K562 (cell line): ENCODE measurements around the gene CHRNA9. TPM values are rescaled to one million over a fixed set of nuclear protein-coding genes. Genes with fewer than 3 reads are reported as not detected.

ENCODE experiments used
- CBFA2T2 ChIP-seq: fragments of 450-650 bp; conservative IDR thresholded peaks from 2 replicates; pipeline ENCODE4 v1.6.1; 2017; ENCODE audit warnings: mild to moderate bottlenecking
- CEBPB ChIP-seq: fragments of 450-650 bp; IDR thresholded peaks from 2 replicates; pipeline ENCODE4 v1.6.1; 2016; ENCODE audit warnings: missing genetic modification characterization, missing compliant biosample characterization
- CEBPG ChIP-seq, 3 experiments: fragments of 200-800 bp in 1 of 3; sonication (Bioruptor generic) in 1 of 3; sonication (generic) in 1 of 3; formaldehyde crosslinking in 1 of 3; IDR thresholded peaks in 2 of 3; conservative IDR thresholded peaks in 1 of 3; 2 replicates each; pipeline versions ENCODE4 v1.6.1 to v1.8.0; 2016 to 2022; ENCODE audit warnings: missing compliant biosample characterization in 2 of 3, missing genetic modification characterization in 2 of 3, mild to moderate bottlenecking in 1 of 3, missing genetic modification reagents in 1 of 3
- CREM ChIP-seq: IDR thresholded peaks from 2 replicates; pipeline ENCODE4 v1.6.1; 2014; ENCODE audit warnings: antibody characterized with exemption, low read depth
- EZH2 ChIP-seq: IDR thresholded peaks from 2 replicates; pipeline ENCODE4 v1.6.1; 2012; ENCODE audit warnings: low read depth, mild to moderate bottlenecking, inconsistent platforms, low read length, borderline replicate concordance
- FOXK2 ChIP-seq, 2 experiments: fragments of 450-650 bp; IDR thresholded peaks in 1 of 2; conservative IDR thresholded peaks in 1 of 2; 2 replicates each; pipeline ENCODE4 v1.6.1; 2016; ENCODE audit warnings: low read depth in 2 of 2, mild to moderate bottlenecking in 1 of 2
- GTF2E2 ChIP-seq: fragments of 200-800 bp; sonication (Bioruptor generic); IDR thresholded peaks from 2 replicates; pipeline ENCODE4 v1.6.1; 2016; ENCODE audit warnings: missing genetic modification characterization, missing compliant biosample characterization
- HMBOX1 ChIP-seq: sonication (generic); IDR thresholded peaks from 2 replicates; pipeline ENCODE4 v1.6.1; 2016
- MYNN ChIP-seq, 2 experiments: sonication (generic); formaldehyde crosslinking in 1 of 2; IDR thresholded peaks; 2 replicates each; pipeline versions ENCODE4 v1.5.0 to v1.6.1; 2016 to 2020; ENCODE audit warnings: antibody characterized with exemption in 1 of 2, missing genetic modification reagents in 1 of 2
- NBN ChIP-seq: fragments of 450-650 bp; IDR thresholded peaks from 2 replicates; pipeline ENCODE4 v1.6.1; 2016; ENCODE audit warnings: low read depth, mild to moderate bottlenecking
- RBM22 ChIP-seq: fragments of 200-400 bp; formaldehyde crosslinking; IDR thresholded peaks from 2 replicates; pipeline ENCODE4 v1.6.1; 2018; ENCODE audit warnings: low read length, low read depth; ENCODE audit not compliant: poor library complexity, severe bottlenecking
- SMARCA4 ChIP-seq: fragments of 450-650 bp; IDR thresholded peaks from 2 replicates; pipeline ENCODE4 v1.6.1; 2016
- SMARCA5 ChIP-seq: fragments of 450-650 bp; IDR thresholded peaks from 2 replicates; pipeline ENCODE4 v1.6.1; 2016
- SMARCE1 ChIP-seq: fragments of 450-650 bp; IDR thresholded peaks from 2 replicates; pipeline ENCODE4 v1.7.1; 2016; ENCODE audit warnings: mild to moderate bottlenecking
- SPI1 ChIP-seq: IDR thresholded peaks from 2 replicates; pipeline ENCODE4 v1.6.1; 2011; ENCODE audit warnings: low read depth, low read length, control low read depth, borderline replicate concordance
- SREBF2 ChIP-seq: sonication (generic); formaldehyde crosslinking; IDR thresholded peaks from 2 replicates; pipeline ENCODE4 v1.4.0; 2020; ENCODE audit warnings: mild to moderate bottlenecking, missing genetic modification reagents
- TSHZ1 ChIP-seq: fragments of 250-450 bp; sonication (Bioruptor Pico); IDR thresholded peaks from 2 replicates; pipeline ENCODE4 v1.4.0; 2020; ENCODE audit warnings: mild to moderate bottlenecking, moderate library complexity
- ZNF609 ChIP-seq: sonication (generic); formaldehyde crosslinking; IDR thresholded peaks from 2 replicates; pipeline ENCODE4 v1.8.1; 2023; ENCODE audit warnings: missing genetic modification reagents, mild to moderate bottlenecking, borderline replicate concordance
- polyA plus RNA-seq, 8 experiments: library from polyadenylated mRNA; depleted of rRNA in 4 of 8; stranded (reverse) in 5 of 8; unstranded in 3 of 8; fragments of >200 nt; fragmentation: Nextera tagmentation in 2 of 8; fragmentation: Illumina TruSeq in 1 of 8; extraction: Ambion mirVana in 2 of 8; extraction: Trizol in 1 of 8; gene quantifications; 2 replicates each; pipeline versions ENCODE4 v1.2.1 to v1.2.3, GENCODE V29; 2011 to 2014; ENCODE audit warnings: inconsistent platforms in 1 of 8, missing spikeins in 1 of 8
- total RNA-seq, 7 experiments: library from RNA; depleted of rRNA in 6 of 7; stranded (reverse); fragments of >200 nt in 6 of 7; fragmentation: Illumina TruSeq in 2 of 7; extraction: Trizol in 2 of 7; gene quantifications; 2 replicates each; pipeline versions ENCODE4 v1.2.1 to v1.2.3, GENCODE V29; 2011 to 2021; ENCODE audit warnings: low replicate concordance in 1 of 7

The CHRNA9 gene
- total and polyA plus RNA-seq, 9 of the 15 experiments (the other 6 are each of a cell fraction or from before 2014, with no cell fraction given), result not detected

- TF ChIP-seq TSHZ1 (CRISPR knock-in tag) (no peak), CREM (peak; percentile 60; the same call in 1 of the 2 replicates), RBM22 (no peak), MYNN (IDR thresholded peaks at IDR 0.05) (no peak), MYNN (CRISPR knock-in tag; IDR thresholded peaks at IDR 0.05) (no peak), CEBPB (no peak), CEBPG (CRISPR knock-in tag; IDR thresholded peaks at IDR 0.05) (no peak), CEBPG (tag; conservative IDR thresholded peaks at IDR 0.05 in 1 of 2, IDR thresholded peaks at IDR 0.05 in 1 of 2) (0 out of 4 replicates have a peak, but pooled peaks of 1 of the 2 experiments have one; percentile 12), CBFA2T2 (peak; percentile 43; the same call in 1 of the 2 replicates), GTF2E2 (tag) (0 out of 2 replicates have a peak, but pooled peaks have one; percentile 49), FOXK2 (conservative IDR thresholded peaks at IDR 0.05 in 1 of 2, IDR thresholded peaks at IDR 0.05 in 1 of 2; ENCODE audit: low read depth in 2 of 2) (no peak; a peak in 1 of 4 replicates), SMARCA5 (0 out of 2 replicates have a peak, but pooled peaks have one; percentile 26), SMARCE1 (peak; percentile 79), NBN (0 out of 2 replicates have a peak, but pooled peaks have one; percentile 46), ZNF609 (CRISPR knock-in tag) (no peak), SMARCA4 (peak; percentile 66; the same call in 1 of the 2 replicates), EZH2 (no peak), HMBOX1 (peak; percentile 87), SREBF2 (CRISPR knock-in tag) (no peak), SPI1 (0 out of 2 replicates have a peak, but pooled peaks have one; percentile 3)
Measured at GRCh38 chr4:40289366-40290188, 45.6 kb upstream of the CHRNA9 start (continued).
